HepG2 (cell line): ENCODE measurements around the gene BSG. TPM values are rescaled to one million over a fixed set of nuclear protein-coding genes. Genes with fewer than 3 reads are reported as not detected.
A peak's percentile ranks its signal among the peaks of the same experiment; 100 is the strongest.

ENCODE experiments used
- ATAC-seq: fragments of 200-7000 bp; cut with Tn5 transposase; 3 replicates; pipeline ENCODE4 v1.9.1; 2020; ENCODE audit warnings: mild to moderate bottlenecking, moderate library complexity
- BruUV-seq: library from RNA; stranded (reverse); fragments of 400-500 nt; replicated peaks from 2 replicates; lab custom pipeline; 2021; lab: Mats Ljungman, UMichigan
- CTCF ChIA-PET: fragments of 300-600 bp; formaldehyde crosslinking; extraction: SDS; loops from one replicate; lab custom pipeline; 2021; ENCODE audit warnings: low total read pairs, inconsistent platforms, low intra/inter-chr PET ratio; lab: Yijun Ruan, JAX
- POLR2A ChIA-PET: fragments of 350-600 bp; sonication (Branson Sonifier 250); formaldehyde crosslinking; loops from one replicate; lab custom pipeline; 2020; ENCODE audit warnings: antibody characterized with exemption, inconsistent platforms; lab: Yijun Ruan, JAX
- DNase-seq: peaks from one replicate; pipeline ENCODE4 v3.0.0-alpha.2; 2015; ENCODE audit warnings: low spot score
- FAIRE-seq: peaks from 3 replicates; lab custom pipeline; 2011; peaks lifted over from hg19 to GRCh38; lab: Jason Lieb, UNC
- H2AFZ ChIP-seq: one replicate; pipeline ENCODE4 v1.6.1; 2011; ENCODE audit warnings: low read length, inconsistent platforms
- H3K27ac ChIP-seq: fragments of 300-600 bp; 3 replicates; pipeline ENCODE4 v1.8.0; 2011; ENCODE audit warnings: mixed run types, mild to moderate bottlenecking, mixed read lengths, low read length, inconsistent platforms; ENCODE audit not compliant: insufficient read depth; ENCODE audit errors: extremely low read length
- H3K27me3 ChIP-seq, 2 experiments: fragments of 200-600 bp in 1 of 2; 2 replicates in 1 of 2; 3 replicates in 1 of 2; pipeline versions ENCODE4 v1.6.0 to v1.8.0; 2011; ENCODE audit warnings: low read length in 2 of 2, mild to moderate bottlenecking in 2 of 2, moderate library complexity in 2 of 2, inconsistent platforms in 1 of 2; ENCODE audit not compliant: insufficient read depth in 2 of 2, control insufficient read depth in 1 of 2
- H3K36me3 ChIP-seq, 2 experiments: fragments of 200-600 bp in 1 of 2; replicated peaks in 1 of 2; 2 replicates in 1 of 2; 3 replicates in 1 of 2; pipeline versions ENCODE4 v1.5.1 to v1.8.0; 2011; ENCODE audit warnings: low read length in 2 of 2, inconsistent platforms in 1 of 2; ENCODE audit not compliant: insufficient read depth in 2 of 2, control insufficient read depth in 1 of 2
- H3K4me1 ChIP-seq: 2 replicates; pipeline ENCODE4 v1.5.1; 2012; ENCODE audit warnings: low read length, inconsistent platforms; ENCODE audit not compliant: insufficient read depth
- H3K4me2 ChIP-seq: 2 replicates; pipeline ENCODE4 v1.6.0; 2011; ENCODE audit warnings: low read depth, low read length, inconsistent platforms
- H3K4me3 ChIP-seq, 3 experiments: fragments of 200-600 bp in 1 of 3; sonication (generic), shearing (Covaris generic) in 1 of 3; replicated peaks in 1 of 3; 2 replicates each; pipeline ENCODE4 v1.5.1; 2011 to 2016; ENCODE audit warnings: low read length in 3 of 3, inconsistent platforms in 2 of 3, low read depth in 2 of 3, mild to moderate bottlenecking in 2 of 3, control low read depth in 1 of 3, mixed read lengths in 1 of 3; ENCODE audit not compliant: insufficient read depth in 1 of 3
- H3K79me2 ChIP-seq: one replicate; pipeline ENCODE4 v1.6.1; 2011; ENCODE audit warnings: low read length, inconsistent platforms; ENCODE audit not compliant: insufficient read depth
- H3K9ac ChIP-seq: 2 replicates; pipeline ENCODE4 v1.6.0; 2011; ENCODE audit warnings: mild to moderate bottlenecking, low read depth, low read length, inconsistent platforms; ENCODE audit not compliant: insufficient read depth
- H3K9me3 ChIP-seq: 2 replicates; pipeline ENCODE4 v1.5.1; 2012; ENCODE audit warnings: mild to moderate bottlenecking, low read length
- H4K20me1 ChIP-seq: 2 replicates; pipeline ENCODE4 v1.6.0; 2011; ENCODE audit warnings: inconsistent platforms, mild to moderate bottlenecking, low read length, moderate library complexity; ENCODE audit not compliant: insufficient read depth
- AGO2 ChIP-seq: fragments of 200-400 bp; formaldehyde crosslinking; optimal IDR thresholded peaks from 2 replicates; pipeline ENCODE3; 2017; ENCODE audit warnings: mild to moderate bottlenecking, low read depth, low read length, moderate library complexity
- KAT2B ChIP-seq: fragments of 150-350 bp; IDR thresholded peaks from 2 replicates; pipeline ENCODE4 v1.6.1; 2014; ENCODE audit warnings: low read depth, low read length, borderline replicate concordance
- MAFG ChIP-seq: sonication (generic); formaldehyde crosslinking; IDR thresholded peaks from 2 replicates; pipeline ENCODE4 v1.5.1; 2020; ENCODE audit warnings: mild to moderate bottlenecking, missing genetic modification reagents
- NCOA2 ChIP-seq: sonication (generic); formaldehyde crosslinking; IDR thresholded peaks from 2 replicates; pipeline ENCODE4 v1.8.0; 2022; ENCODE audit warnings: inconsistent platforms
- RBFOX2 ChIP-seq: fragments of 200-400 bp; formaldehyde crosslinking; IDR thresholded peaks from 2 replicates; pipeline ENCODE4 v1.6.1; 2017; ENCODE audit warnings: low read depth, mild to moderate bottlenecking, low read length
- ZNF136 ChIP-seq: sonication (generic); formaldehyde crosslinking; IDR thresholded peaks from 2 replicates; pipeline ENCODE4 v1.8.1; 2022; ENCODE audit warnings: low read depth, mild to moderate bottlenecking, moderate library complexity, missing genetic modification reagents
- ZNF260 ChIP-seq: sonication (generic); formaldehyde crosslinking; IDR thresholded peaks from 2 replicates; pipeline ENCODE4 v1.4.0; 2020; ENCODE audit warnings: missing genetic modification reagents, low read depth, mild to moderate bottlenecking, borderline replicate concordance
- ZNF672 ChIP-seq: sonication (generic); formaldehyde crosslinking; IDR thresholded peaks from 2 replicates; pipeline ENCODE4 v1.8.1; 2022; ENCODE audit warnings: missing genetic modification reagents
- ZNF772 ChIP-seq: sonication (generic); formaldehyde crosslinking; IDR thresholded peaks from 2 replicates; pipeline ENCODE4 v1.5.0; 2020; ENCODE audit warnings: mild to moderate bottlenecking, missing genetic modification reagents
- WGBS: methylation state at CpG from one replicate; pipeline ENCODE4 v1.1.6; 2017; ENCODE audit warnings: low lambda C conversion rate; 5-methylcytosine and 5-hydroxymethylcytosine counted together
- in situ Hi-C: cut with HindIII; loops from 2 replicates; pipeline ENCODE4 v1.10.0; 2017; ENCODE audit warnings: low pct_unique_long_range_greater_than_20kb; ENCODE audit not compliant: extremely low pct_ligation_motif_present
- intact Hi-C: fragments of 100-400 bp; cut with micrococcal nuclease; formaldehyde crosslinking; loops from one replicate; pipeline ENCODE4 v1.10.0; 2022; ENCODE audit not compliant: unreplicated experiment
- polyA plus RNA-seq, 8 experiments: library from polyadenylated mRNA; depleted of rRNA in 3 of 8; stranded (reverse) in 7 of 8; unstranded in 1 of 8; fragments of >200 nt; fragmentation: Illumina TruSeq in 4 of 8; extraction: Trizol in 4 of 8; gene quantifications; 2 replicates each; pipeline versions ENCODE4 v1.2.1 to v1.2.3, GENCODE V29; 2011 to 2016; ENCODE audit warnings: low read depth in 4 of 8, missing spikeins in 1 of 8, mixed read lengths in 1 of 8; ENCODE audit not compliant: insufficient read depth in 1 of 8
- total RNA-seq, 5 experiments: library from RNA; depleted of rRNA; stranded (reverse); fragments of >200 nt; fragmentation: Illumina TruSeq; extraction: Trizol; gene quantifications; 2 replicates each; pipeline ENCODE4 v1.2.3, GENCODE V29; 2016; ENCODE audit warnings: low read depth in 1 of 5

The BSG gene
- total and polyA plus RNA-seq, 2 of the 13 experiments (the other 11 are each of a cell fraction or from before 2014, with no cell fraction given) = 309 to 754 TPM

- Histone ChIP-seq H3K4me3 (no peak overlapping the region), H2AFZ (no peak overlapping the region), H3K27me3 (no peaks in the 10 kb centered on the region), H3K36me3 (peaks cover 14 to 40% of the 10 kb centered on the region in 2 experiments; a peak in 4 of 5 replicates), H3K4me2 (no peak overlapping the region), H3K9ac (no peak overlapping the region), H3K79me2 (peaks cover 37% of the 10 kb centered on the region), H4K20me1 (peaks cover 27% of the 10 kb centered on the region; the same call in 1 of the 2 replicates), H3K27ac (no peak overlapping the region), H3K9me3 (no peaks in the 10 kb centered on the region), H3K4me1 (peaks cover 23% of the 10 kb centered on the region)
- intact Hi-C loops = no loop called here
- ATAC-seq (no peak), DNase-seq (no peak), FAIRE-seq (no peak)
- 97% methylated on average over 43 of the region's 55 CpGs for WGBS
- TF ChIP-seq KAT2B (no peak), NCOA2 (CRISPR knock-in tag) (no peak), ZNF136 (CRISPR knock-in tag) (no peak), ZNF772 (CRISPR knock-in tag) (no peak), RBFOX2 (peak; percentile 61), ZNF672 (CRISPR knock-in tag) (no peak), MAFG (CRISPR knock-in tag) (no peak), AGO2 (peak; percentile 27), ZNF260 (CRISPR knock-in tag) (no peak)
- ChIA-PET POLR2A (interaction anchor here (1.7 kb wide), 1 partner anchor 20 kb away, joined by 5 read pairs; no protein-coding TSS in a partner anchor), CTCF (no interaction called here)
- BruUV-seq = no TSS peak
- in situ Hi-C loops = no loop called here
Measured at GRCh38 chr19:536031-536880, 36.1 kb upstream of the BSG start.
